GM19351 (cell line): ENCODE data around the gene LMAN1L.

Experiments
- ATAC-seq: cut with Tn5 transposase; IDR thresholded peaks from one replicate; pipeline ENCODE4 v1.9.1; 2021; ENCODE audit warnings: mild to moderate bottlenecking, moderate library complexity; ENCODE audit not compliant: unreplicated experiment

Gene LMAN1L

DNA sequence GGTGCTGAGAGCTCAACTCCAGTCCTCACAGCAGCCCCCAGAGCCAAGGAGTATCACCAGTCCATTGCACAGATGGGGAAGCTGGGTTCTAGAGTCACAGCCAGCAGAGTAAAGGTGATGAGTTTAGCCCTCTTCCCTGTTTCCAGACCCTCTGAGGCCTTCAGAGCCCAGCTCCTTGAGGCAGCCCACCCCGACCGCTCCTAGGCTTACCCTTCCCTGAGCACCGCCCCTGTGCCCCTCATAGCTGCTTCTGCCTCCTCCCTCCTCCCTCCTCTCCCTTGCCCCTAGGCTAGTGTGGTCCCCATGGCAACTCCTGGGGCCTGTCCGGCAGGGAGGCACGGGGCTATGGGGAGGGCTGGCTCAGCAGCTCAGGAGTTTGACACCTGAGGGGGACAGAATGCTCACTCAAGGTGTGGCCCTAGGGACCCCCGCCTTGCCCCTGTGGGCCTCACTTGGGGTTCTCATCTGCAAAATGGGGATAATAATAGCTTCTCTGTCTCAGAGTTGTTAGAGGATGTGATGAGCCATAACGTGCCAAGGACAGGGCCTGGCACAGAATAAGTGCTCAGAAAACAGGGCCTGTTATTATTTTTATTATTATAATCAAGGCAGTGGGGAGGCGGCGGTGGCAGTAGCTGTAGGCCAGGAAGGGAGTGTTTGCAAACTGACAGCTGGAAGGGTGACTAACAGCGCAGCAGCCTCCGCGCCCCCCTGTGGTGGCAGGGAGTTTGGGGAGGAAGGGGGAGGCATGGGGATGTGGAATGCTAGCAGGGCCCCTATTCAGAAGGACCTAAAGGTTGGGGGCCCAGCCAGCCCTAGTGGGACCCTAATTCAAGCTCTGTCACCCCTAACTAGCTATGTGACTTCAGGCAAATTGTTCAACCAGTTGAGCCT is 19.3 kb upstream of the LMAN1L start:
- no peak for ATAC-seq

DNA sequence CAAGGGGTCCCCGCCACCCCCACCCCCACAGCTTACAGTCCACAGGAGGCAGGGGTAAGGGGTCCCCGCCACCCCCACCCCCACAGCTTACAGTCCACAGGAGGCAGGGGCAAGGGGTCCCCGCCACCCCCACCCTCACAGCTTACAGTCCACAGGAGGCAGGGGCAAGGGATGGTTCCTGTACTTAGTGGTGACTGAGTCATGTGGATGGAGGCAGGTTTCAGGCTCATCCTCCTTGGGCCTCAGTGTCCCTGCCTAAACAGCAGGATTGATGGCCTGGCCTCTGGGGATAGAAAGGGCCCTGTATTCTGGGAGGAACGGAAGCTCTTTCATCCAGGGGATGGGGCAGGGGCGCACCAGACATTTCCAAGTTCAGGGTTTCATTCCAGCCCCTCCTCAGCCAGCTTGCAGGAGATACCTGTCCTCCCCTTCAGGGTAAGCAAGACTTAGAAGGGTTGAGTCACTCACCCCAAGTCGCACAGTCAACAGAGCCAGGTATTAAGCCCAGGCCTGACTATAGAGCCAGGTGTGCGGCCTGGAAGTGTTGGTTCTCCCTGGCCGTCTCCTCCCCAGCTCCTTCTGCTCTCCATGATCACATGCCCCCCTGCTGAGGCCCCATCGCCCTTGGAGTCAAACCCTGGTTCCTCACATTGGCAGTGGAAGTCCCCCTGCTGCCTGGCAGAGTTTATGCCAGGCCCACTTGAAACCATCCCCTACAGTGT is 18.2 kb upstream of the LMAN1L start:
- ATAC-seq, result no peak

DNA sequence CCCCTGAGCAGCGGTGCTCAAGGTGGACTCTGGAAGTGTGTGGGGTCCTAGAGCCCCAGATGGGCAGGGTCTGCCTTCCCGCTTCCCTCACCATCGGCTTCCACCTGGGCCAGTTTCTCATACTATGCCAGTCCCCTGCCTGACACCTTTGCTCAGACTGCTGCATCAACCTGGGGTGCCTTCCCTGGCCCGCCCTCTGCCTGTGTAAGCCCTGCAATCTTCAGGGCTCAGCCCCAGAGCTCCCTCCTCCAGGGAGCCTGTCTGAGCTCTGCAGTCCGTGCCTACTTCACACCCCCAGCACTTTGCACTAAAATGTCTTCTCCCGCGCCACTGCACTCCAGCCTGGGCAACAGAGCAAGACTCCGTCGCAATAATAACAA is 17.7 kb upstream of the LMAN1L start:
- ATAC-seq, result no peak

DNA sequence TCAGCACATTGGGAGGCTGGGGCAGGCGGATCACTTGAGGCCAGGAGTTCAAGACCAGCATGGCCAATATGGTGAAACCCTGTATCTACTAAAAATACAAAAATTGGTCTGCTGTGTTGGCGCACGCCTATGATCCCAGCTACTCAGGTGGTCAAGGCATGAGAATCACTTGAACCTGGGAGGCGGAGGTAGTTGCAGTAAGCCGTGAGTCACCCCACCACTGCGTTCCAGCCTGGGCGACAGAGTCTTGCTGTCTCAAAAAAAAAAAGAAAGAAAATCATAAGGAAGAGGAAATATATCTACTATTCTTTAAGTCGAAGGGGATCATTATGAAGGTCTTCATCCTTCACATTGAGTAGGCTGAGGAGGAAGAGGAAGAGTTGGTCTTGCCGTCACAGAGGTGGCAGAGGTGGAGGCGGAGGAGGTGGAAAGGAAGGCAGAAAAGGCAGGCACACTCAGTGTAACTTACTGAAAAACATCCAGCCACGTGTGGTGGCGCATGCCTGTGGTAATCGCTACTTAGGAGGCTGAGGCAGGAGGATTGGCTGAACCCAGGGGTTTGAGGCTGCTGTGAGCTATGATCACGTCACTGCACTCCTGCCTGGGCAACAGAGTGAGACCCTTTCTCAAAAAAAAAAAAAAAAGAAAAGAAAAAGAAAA is 16.5 kb upstream of the LMAN1L start:
- ATAC-seq, result no peak

- ATAC-seq, result no peak
Measured at GRCh38 chr15:74798388-74799254, 14.0 kb upstream of the LMAN1L start.

DNA sequence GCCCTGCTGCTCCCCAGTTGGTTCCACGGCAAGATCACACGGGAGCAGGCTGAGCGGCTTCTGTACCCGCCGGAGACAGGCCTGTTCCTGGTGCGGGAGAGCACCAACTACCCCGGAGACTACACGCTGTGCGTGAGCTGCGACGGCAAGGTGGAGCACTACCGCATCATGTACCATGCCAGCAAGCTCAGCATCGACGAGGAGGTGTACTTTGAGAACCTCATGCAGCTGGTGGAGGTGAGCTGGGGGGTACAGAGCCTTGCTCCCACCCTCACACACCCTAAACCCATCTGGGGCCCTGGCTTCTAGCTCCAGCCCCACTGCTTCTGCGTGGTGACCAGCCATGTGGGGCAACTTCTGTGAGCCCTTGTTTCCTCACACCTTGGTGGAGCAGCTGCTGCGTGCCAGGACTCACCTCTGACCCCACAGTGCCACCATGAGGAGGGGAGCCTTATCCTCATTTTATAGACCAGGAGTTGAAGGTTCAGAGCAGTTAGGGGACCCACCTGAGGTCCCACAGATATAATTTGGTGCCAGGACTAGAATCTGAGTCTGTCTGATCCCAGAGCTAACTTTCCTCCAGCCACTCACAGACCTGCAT is 13.3 kb upstream of the LMAN1L start:
- no peak for ATAC-seq

- peak; percentile 77 for ATAC-seq
Measured at GRCh38 chr15:74799856-74800558, 12.6 kb upstream of the LMAN1L start.

DNA sequence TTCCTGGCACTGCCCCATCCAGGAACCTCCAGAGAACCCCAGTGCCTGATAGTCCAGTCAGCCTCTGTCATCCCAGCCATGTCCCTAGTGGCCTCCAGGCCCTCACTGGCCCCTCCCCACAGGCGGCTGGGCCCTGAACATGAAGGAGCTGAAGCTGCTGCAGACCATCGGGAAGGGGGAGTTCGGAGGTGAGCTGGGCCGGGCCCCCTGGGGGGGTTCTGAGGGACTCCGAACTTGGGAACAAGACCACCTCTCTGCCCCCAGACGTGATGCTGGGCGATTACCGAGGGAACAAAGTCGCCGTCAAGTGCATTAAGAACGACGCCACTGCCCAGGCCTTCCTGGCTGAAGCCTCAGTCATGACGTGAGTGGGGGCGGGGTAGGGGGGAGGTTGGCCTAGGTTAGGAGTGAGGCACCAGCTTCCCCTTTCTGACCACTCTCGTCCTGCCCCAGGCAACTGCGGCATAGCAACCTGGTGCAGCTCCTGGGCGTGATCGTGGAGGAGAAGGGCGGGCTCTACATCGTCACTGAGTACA is 12.0 kb upstream of the LMAN1L start:
- ATAC-seq, result no peak

DNA sequence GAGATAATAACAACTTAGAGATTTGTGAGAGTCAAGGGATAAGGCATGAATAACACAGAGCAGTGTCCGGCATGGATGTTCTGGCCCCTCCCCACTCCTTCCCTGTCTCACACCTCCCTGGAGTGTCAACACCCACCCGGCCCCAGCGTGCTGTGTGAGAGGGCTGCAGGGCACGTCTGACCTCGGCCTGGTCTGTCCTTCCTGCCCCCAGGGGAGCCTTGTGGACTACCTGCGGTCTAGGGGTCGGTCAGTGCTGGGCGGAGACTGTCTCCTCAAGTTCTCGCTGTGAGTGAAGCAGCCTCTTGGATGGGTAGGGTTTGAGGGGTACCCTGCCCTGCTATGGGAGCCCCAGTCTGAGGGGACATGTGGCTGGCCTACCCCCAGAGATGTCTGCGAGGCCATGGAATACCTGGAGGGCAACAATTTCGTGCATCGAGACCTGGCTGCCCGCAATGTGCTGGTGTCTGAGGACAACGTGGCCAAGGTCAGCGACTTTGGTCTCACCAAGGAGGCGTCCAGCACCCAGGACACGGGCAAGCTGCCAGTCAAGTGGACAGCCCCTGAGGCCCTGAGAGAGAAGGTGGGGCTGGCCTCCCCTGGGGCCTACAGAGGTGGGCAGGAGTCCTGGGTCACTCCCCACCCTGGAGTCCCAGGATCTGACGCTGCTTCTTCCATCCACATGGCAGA is 11.2 kb upstream of the LMAN1L start:
- ATAC-seq, result no peak

GRCh38 chr15:74802290-74802689 is 10.3 kb upstream of the LMAN1L start:
- ATAC-seq, result no peak

DNA sequence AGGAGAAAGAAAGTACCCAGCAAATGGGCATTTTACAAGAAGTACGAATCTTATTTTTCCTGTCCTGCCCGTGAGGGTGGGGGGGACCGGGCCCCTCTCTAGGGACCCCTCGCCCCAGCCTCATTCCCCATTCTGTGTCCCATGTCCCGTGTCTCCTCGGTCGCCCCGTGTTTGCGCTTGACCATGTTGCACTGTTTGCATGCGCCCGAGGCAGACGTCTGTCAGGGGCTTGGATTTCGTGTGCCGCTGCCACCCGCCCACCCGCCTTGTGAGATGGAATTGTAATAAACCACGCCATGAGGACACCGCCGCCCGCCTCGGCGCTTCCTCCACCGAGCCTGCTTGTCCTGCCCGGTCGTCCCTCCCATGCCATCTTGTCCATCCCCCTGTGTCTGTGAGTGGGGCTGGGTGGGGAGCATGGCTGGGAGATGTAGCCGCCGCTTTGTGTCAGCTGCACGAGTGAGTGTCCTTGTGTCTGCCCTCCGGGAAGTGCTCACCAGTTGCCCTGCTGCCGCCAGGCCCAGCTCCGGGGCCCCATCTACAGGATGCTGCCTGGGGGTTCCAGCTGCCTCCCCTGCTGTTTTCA is 9.7 kb upstream of the LMAN1L start:
- ATAC-seq, result no peak

DNA sequence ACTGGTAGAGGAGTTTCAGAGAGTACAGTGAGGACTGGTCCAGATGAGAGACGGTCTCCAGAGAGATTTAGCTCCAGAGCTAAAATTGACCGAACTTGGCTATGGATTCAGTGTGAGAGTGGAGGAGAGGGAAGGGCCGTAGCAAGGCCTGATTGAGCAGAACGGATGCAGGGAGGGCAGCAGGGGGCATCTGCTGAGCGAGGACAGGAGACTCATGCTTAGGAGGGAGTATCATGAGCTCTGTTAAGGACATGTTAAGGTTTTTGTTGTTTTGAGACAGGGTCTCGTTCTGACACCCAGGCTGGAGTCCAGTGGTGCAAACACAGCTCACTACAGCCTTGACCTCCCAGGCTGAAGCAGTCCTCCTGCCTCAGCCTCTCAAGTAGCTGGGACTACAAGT is 7.7 kb upstream of the LMAN1L start:
- no peak for ATAC-seq

- no peak for ATAC-seq
Measured at GRCh38 chr15:74807282-74807681, 5.4 kb upstream of the LMAN1L start.

GRCh38 chr15:74808078-74808839 is 4.4 kb upstream of the LMAN1L start:
- ATAC-seq, result no peak

DNA sequence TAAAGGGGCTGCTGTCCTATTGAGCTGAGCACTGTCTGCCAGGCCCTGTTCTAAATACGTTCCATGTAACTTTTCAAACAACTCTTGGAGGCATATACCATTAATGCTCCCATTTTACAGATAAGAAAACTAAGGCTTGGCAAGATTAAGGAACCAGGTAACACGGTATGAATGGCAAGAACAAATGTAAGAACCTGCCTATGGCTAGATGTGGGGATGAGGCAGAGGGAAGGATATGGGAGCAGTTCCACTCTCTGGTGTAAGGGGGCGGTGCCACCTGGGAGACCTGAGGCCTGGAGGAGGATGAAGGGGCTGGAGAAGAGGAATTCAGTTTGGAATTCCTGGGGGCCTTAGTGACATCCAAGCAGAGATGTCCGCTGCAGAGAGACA is 3.8 kb upstream of the LMAN1L start:
- no peak for ATAC-seq

GRCh38 chr15:74809242-74809641 is 3.4 kb upstream of the LMAN1L start:
- ATAC-seq, result no peak

DNA sequence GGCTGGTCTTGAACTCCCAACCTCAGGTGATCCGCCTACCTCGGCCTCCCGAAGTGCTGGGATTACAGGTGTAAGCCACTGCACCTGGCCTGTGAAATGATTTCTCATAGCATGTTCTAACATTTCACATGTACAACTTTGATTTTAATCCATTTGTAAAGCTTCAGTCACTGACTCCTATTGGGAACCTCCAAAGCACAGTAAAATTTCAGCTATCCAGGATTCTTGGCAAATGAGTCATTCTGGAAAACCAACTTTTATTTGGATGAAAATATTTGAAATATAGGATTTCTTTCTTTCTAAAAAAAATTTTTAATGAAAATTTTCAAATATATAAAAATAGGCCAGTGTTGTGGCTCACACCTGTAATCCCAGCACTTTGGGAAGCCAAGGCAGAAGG is 2.7 kb upstream of the LMAN1L start:
- no peak for ATAC-seq
